Measurements from ENCODE around the gene EHBP1.

The EHBP1 gene

GRCh38 chr2:62881162-62881795 is 175.8 kb downstream of the EHBP1 start:
- DNase-seq, result no peak

- no peak for DNase-seq
Measured at GRCh38 chr2:62883629-62884028, 178.1 kb downstream of the EHBP1 start.

GRCh38 chr2:62884086-62884485 is 178.6 kb downstream of the EHBP1 start:
- DNase-seq, result no peak

- DNase-seq, result no peak
Measured at GRCh38 chr2:62884514-62884913, 179.0 kb downstream of the EHBP1 start.

GRCh38 chr2:62894966-62895631 is 189.6 kb downstream of the EHBP1 start:
- no peak for DNase-seq

- DNase-seq, result no peak
Measured at GRCh38 chr2:62895632-62896009, 190.1 kb downstream of the EHBP1 start.

GRCh38 chr2:62897187-62897827 is 191.8 kb downstream of the EHBP1 start:
- no peak for DNase-seq

- DNase-seq, result no peak
Measured at GRCh38 chr2:62904344-62904743, 198.8 kb downstream of the EHBP1 start.

GRCh38 chr2:62908145-62908544 is 202.6 kb downstream of the EHBP1 start:
- DNase-seq, result no peak

GRCh38 chr2:62913311-62913710 is 207.8 kb downstream of the EHBP1 start:
- DNase-seq, result no peak

GRCh38 chr2:62919041-62919440 is 213.5 kb downstream of the EHBP1 start:
- DNase-seq, result no peak

- DNase-seq, result no peak
Measured at GRCh38 chr2:62920070-62920469, 214.6 kb downstream of the EHBP1 start.

GRCh38 chr2:62923242-62923641 is 217.7 kb downstream of the EHBP1 start:
- DNase-seq, result no peak

- DNase-seq, result no peak
Measured at GRCh38 chr2:62923881-62924280, 218.4 kb downstream of the EHBP1 start.

GRCh38 chr2:62928015-62928414 is 222.5 kb downstream of the EHBP1 start:
- DNase-seq, result no peak

GRCh38 chr2:62931536-62931935 is 226.0 kb downstream of the EHBP1 start:
- DNase-seq, result no peak

GRCh38 chr2:62933398-62933917 is 227.9 kb downstream of the EHBP1 start:
- DNase-seq, result no peak

- DNase-seq, result no peak
Measured at GRCh38 chr2:62934517-62934916, 229.0 kb downstream of the EHBP1 start.

GRCh38 chr2:62938126-62938525 is 232.6 kb downstream of the EHBP1 start:
- DNase-seq, result no peak

- no peak for DNase-seq
Measured at GRCh38 chr2:62939735-62940491, 234.4 kb downstream of the EHBP1 start.

- no peak for DNase-seq
Measured at GRCh38 chr2:62940697-62941096, 235.2 kb downstream of the EHBP1 start.

- no peak for DNase-seq
Measured at GRCh38 chr2:62941413-62941812, 235.9 kb downstream of the EHBP1 start.
